ENCODE data around the gene SLC6A11. TPM values are rescaled to one million over a fixed set of nuclear protein-coding genes. Genes with fewer than 3 reads are reported as not detected.

Gene SLC6A11
- total RNA-seq, 1 donor from 2014 or later = 3.2 TPM

DNA sequence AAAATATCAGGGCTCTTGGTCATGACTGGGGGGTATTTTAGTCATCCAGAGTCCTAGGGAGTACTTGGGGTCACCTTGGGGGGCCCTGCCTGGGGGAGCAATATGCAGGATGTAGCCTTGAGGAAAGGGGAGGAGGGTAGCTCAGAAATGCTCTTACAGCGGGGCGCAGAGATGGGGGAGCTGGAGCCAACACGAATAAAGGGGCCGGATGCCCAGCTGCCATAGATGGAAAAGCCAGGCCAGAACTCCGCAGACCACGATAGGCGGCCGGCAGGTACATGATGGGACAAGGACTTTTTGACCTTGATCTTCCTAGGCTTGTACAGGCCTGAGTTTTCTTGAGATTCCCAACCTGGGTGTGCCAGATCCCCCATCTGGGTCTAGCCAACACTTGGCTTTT, 128.8 kb downstream of the SLC6A11 start:
- FAIRE-seq (no peak), DNase-seq (ENCODE audit: low read depth) (no peak)
- no peak overlapping the region for H3K4me3 ChIP-seq (ENCODE audit: low read depth, low read length)
- H3K36me3 ChIP-seq (ENCODE audit: control insufficient read depth, insufficient read depth, low read length) = no peaks in the 10 kb centered on the region
- H3K27me3 ChIP-seq (ENCODE audit: control insufficient read depth, insufficient read depth, low read length) = no peaks in the 10 kb centered on the region
- TF ChIP-seq, protein P1, sequence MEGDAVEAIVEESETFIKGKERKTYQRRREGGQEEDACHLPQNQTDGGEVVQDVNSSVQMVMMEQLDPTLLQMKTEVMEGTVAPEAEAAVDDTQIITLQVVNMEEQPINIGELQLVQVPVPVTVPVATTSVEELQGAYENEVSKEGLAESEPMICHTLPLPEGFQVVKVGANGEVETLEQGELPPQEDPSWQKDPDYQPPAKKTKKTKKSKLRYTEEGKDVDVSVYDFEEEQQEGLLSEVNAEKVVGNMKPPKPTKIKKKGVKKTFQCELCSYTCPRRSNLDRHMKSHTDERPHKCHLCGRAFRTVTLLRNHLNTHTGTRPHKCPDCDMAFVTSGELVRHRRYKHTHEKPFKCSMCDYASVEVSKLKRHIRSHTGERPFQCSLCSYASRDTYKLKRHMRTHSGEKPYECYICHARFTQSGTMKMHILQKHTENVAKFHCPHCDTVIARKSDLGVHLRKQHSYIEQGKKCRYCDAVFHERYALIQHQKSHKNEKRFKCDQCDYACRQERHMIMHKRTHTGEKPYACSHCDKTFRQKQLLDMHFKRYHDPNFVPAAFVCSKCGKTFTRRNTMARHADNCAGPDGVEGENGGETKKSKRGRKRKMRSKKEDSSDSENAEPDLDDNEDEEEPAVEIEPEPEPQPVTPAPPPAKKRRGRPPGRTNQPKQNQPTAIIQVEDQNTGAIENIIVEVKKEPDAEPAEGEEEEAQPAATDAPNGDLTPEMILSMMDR (IDR thresholded peaks at IDR 0.05; ENCODE audit: insufficient read depth, low read length, severe bottlenecking) = no peak

DNA sequence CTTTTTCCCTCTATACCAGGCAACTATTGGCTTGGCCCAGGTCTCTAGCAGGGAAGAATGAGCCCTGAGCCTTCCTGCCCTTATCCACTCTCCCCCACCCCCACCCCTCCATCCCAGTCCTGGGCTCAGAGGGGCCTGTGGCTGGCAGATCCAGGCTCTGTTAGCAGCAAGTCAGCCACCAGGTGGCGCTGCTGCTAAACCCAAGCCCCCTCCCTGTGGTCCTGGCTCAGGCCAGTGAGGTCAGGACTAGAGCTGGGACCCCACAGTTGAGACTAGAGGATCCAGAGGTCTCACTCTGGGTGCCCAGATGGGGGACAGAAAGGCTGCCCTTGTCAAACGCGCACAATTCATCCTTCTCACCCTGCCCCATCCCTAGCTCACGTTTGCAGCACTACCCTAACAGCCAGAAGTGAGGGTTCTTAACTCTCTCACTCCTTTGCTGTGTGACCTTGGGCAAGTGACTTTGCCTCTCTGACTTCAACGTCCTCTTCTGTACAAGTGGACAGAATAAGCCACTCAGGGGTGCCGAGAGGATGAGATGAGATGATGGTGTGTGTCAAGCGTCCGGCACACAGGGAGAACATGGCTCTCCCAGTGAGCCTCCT, 129.8 kb downstream of the SLC6A11 start:
- Histone ChIP-seq H3K36me3 (ENCODE audit: control insufficient read depth, insufficient read depth, low read length) (no peaks in the 10 kb centered on the region), H3K27me3 (ENCODE audit: control insufficient read depth, insufficient read depth, low read length) (no peaks in the 10 kb centered on the region), H3K4me3 (ENCODE audit: low read depth, low read length) (no peak overlapping the region)
- TF ChIP-seq, protein P1 (IDR thresholded peaks at IDR 0.05; ENCODE audit: insufficient read depth, low read length, severe bottlenecking) = peak; percentile 88
- FAIRE-seq = no peak
- DNase-seq (ENCODE audit: low read depth) = peak; percentile 39

DNA sequence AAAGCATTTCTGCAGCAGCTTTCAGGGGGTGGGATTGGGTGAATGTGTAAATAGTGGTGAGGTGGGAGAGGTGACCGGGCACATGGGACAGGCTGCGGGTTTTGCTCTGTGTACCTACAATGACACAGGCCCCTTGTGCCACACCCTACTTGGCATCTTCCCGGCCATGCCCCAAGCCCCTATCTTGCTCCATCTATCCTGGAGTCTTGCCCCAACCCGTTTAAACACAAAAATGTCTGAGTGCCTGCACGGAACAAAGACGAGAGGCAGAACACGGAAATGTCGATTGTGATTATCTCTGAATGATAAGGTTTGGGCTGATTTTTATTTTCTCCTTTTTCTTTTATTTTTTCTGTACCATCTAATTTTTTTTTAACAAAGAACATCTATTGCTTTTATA, 130.5 kb downstream of the SLC6A11 start:
- TF ChIP-seq, protein P1 (IDR thresholded peaks at IDR 0.05; ENCODE audit: insufficient read depth, low read length, severe bottlenecking) = no peak
- no peaks in the 10 kb centered on the region for H3K27me3 ChIP-seq (ENCODE audit: control insufficient read depth, insufficient read depth, low read length)
- H3K4me3 ChIP-seq (ENCODE audit: low read depth, low read length) = no peak overlapping the region
- no peak for FAIRE-seq
- DNase-seq (ENCODE audit: low read depth) = peak; percentile 31
- no peaks in the 10 kb centered on the region for H3K36me3 ChIP-seq (ENCODE audit: control insufficient read depth, insufficient read depth, low read length)

DNA sequence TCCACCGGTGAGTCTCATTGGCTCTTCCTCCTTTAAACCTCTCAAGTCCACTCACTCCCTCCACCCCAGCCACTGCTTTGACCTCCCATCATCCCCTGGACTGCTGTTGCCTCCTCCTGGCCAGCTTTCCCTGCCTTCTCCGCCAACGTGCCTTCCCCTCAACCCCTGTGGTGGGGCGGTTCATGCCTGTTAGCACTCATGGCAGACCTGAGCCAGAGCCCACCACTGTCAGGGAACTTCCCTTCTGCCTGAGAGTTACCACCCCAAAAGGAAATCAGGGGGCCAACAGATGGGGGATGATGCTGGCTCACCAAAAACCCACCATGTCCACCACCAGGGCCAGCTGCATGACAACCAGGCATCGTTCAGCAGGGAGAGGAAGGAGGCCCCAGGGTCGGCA, 132.3 kb downstream of the SLC6A11 start:
- no peak for DNase-seq (ENCODE audit: low read depth)
- Histone ChIP-seq H3K36me3 (ENCODE audit: control insufficient read depth, insufficient read depth, low read length) (no peaks in the 10 kb centered on the region), H3K27me3 (ENCODE audit: control insufficient read depth, insufficient read depth, low read length) (peaks cover 3% of the 10 kb centered on the region), H3K4me3 (ENCODE audit: low read depth, low read length) (no peak overlapping the region)
- TF ChIP-seq, protein P1 (IDR thresholded peaks at IDR 0.05; ENCODE audit: insufficient read depth, low read length, severe bottlenecking) = no peak
- FAIRE-seq = peak; percentile 7

DNA sequence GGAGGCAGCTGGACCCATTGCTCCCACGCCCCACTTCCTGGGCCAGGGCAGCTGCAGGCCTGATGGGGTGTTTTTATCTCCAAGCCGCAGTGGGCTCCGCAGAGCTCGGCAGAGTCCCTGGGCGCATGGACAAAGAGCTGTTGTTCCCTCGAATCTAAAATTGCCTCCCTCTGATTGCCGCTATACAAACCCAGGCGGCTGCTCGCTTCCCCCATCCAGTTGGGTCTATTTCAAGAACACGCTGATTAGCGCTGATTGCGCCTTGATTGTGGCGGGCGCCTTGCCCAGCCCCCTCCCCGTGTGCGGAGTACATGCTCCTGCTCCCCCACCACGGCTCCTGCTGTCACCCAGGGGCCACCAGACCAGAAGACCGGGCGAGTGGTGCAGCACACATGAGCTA, 133.2 kb downstream of the SLC6A11 start:
- Histone ChIP-seq H3K4me3 (ENCODE audit: low read depth, low read length) (no peak overlapping the region), H3K27me3 (ENCODE audit: control insufficient read depth, insufficient read depth, low read length) (peaks cover 5% of the 10 kb centered on the region), H3K36me3 (ENCODE audit: control insufficient read depth, insufficient read depth, low read length) (no peaks in the 10 kb centered on the region)
- FAIRE-seq = no peak
- DNase-seq (ENCODE audit: low read depth) = no peak
- TF ChIP-seq, protein P1 (IDR thresholded peaks at IDR 0.05; ENCODE audit: insufficient read depth, low read length, severe bottlenecking) = no peak
